ENCODE results near the gene RHAG. TPM values are rescaled to one million over a fixed set of nuclear protein-coding genes. Genes with fewer than 3 reads are reported as not detected.

RHAG gene
- not detected in 5 replicates for total RNA-seq (2022; extraction: Qiagen RNA extraction)

GRCh38 chr6:49636713-49637349, at the start of gene RHAG:
Gene RHAG (minus strand): TSS chr6:49636839. CDS start chr6:49636812, 27 bp downstream.

Other genes starting within 250 kb of the RHAG start
- 5.6 to 6.5 TPM (median 6.3 TPM) in 5 replicates for gene MMUT, start 173.6 kb downstream of the RHAG start, total RNA-seq (2022; extraction: Qiagen RNA extraction)
- gene CENPQ, start 173.5 kb downstream of the RHAG start, total RNA-seq (2022; extraction: Qiagen RNA extraction), result 6.1 to 8.2 TPM (median 7.2 TPM) in 5 replicates
- gene GLYATL3, start 136.9 kb downstream of the RHAG start, total RNA-seq (2022; extraction: Qiagen RNA extraction), result not detected in 5 replicates
- 9.7 to 13.3 TPM (median 11.2 TPM) in 5 replicates for gene C6orf141, start 86.2 kb downstream of the RHAG start, total RNA-seq (2022; extraction: Qiagen RNA extraction)
- gene CRISP2, start 76.7 kb upstream of the RHAG start, total RNA-seq (2022; extraction: Qiagen RNA extraction), result not detected in 5 replicates
- not detected in 5 replicates for gene CRISP3, start 107.5 kb upstream of the RHAG start, total RNA-seq (2022; extraction: Qiagen RNA extraction)
- not detected in 5 replicates for gene PGK2, start 150.4 kb upstream of the RHAG start, total RNA-seq (2022; extraction: Qiagen RNA extraction)
- not detected in 5 replicates for gene CRISP1, start 229.7 kb upstream of the RHAG start, total RNA-seq (2022; extraction: Qiagen RNA extraction)

Data from A549 treated with Mapracorat at 1 μM for 4 hours (cell line).